Lower leg skin (tissue), 3 donors: ENCODE results near the gene CELF2.

Experiments used
- CTCF ChIP-seq, 3 donors: fragments of 450-650 bp; IDR thresholded peaks; one replicate each; pipeline ENCODE4 v1.5.1; 2016; ENCODE audit warnings: antibody characterized with exemption in 3 of 3, mild to moderate bottlenecking in 3 of 3, moderate library complexity in 2 of 3
- POLR2A ChIP-seq, 2 donors: fragments of 450-650 bp; IDR thresholded peaks; one replicate each; pipeline ENCODE4 v1.6.1; 2016 to 2017; ENCODE audit warnings: antibody characterized with exemption in 2 of 2, mild to moderate bottlenecking in 1 of 2, moderate library complexity in 1 of 2

GRCh38 chr10:11156480-11156879, 138.8 kb downstream of the CELF2 start:
- no peak for TF ChIP-seq CTCF (IDR thresholded peaks at IDR 0.05)
- TF ChIP-seq POLR2A (IDR thresholded peaks at IDR 0.05), result no peak
